GM23338 (cell line): Measurements from ENCODE around the gene PTPRF. TPM values are rescaled to one million over a fixed set of nuclear protein-coding genes. Genes with fewer than 3 reads are reported as not detected.

Source experiments
- ATAC-seq: fragments of 200-7000 bp; cut with Tn5 transposase; 3 replicates; pipeline ENCODE4 v1.9.1; 2020
- DNase-seq: peaks from one replicate; pipeline ENCODE4 v3.0.0-alpha.2; 2015; ENCODE audit warnings: low spot score
- H2AFZ ChIP-seq: fragments of 200-600 bp; sonication (generic); 2 replicates; pipeline ENCODE4 v1.8.0; 2016; ENCODE audit warnings: antibody characterized with exemption, mild to moderate bottlenecking, moderate library complexity
- H3F3A ChIP-seq: fragments of 200-600 bp; sonication (generic); replicated peaks from 2 replicates; pipeline ENCODE4 v1.8.0; 2017; ENCODE audit warnings: antibody characterized with exemption, mixed run types, low read depth
- H3K27ac ChIP-seq: fragments of 200-600 bp; sonication (generic); 2 replicates; pipeline ENCODE4 v1.6.1; 2016; ENCODE audit warnings: low read depth
- H3K27me3 ChIP-seq: fragments of 200-600 bp; sonication (generic); 2 replicates; pipeline ENCODE4 v1.8.0; 2016; ENCODE audit warnings: mild to moderate bottlenecking, mixed run types, moderate library complexity; ENCODE audit not compliant: insufficient read depth
- H3K36me3 ChIP-seq: fragments of 200-600 bp; sonication (generic); 2 replicates; pipeline ENCODE4 v1.8.0; 2016; ENCODE audit warnings: mild to moderate bottlenecking; ENCODE audit not compliant: insufficient read depth
- H3K4me1 ChIP-seq: fragments of 200-600 bp; sonication (generic); 2 replicates; pipeline ENCODE4 v1.8.0; 2016; ENCODE audit warnings: mild to moderate bottlenecking, moderate library complexity; ENCODE audit not compliant: insufficient read depth
- H3K4me2 ChIP-seq: fragments of 200-600 bp; sonication (generic); 2 replicates; pipeline ENCODE4 v1.7.1; 2017; ENCODE audit warnings: mixed run types
- H3K4me3 ChIP-seq: fragments of 200-600 bp; sonication (generic); 2 replicates; pipeline ENCODE4 v1.6.1; 2016; ENCODE audit warnings: mixed run types
- H3K79me2 ChIP-seq: fragments of 200-600 bp; sonication (generic); replicated peaks from 2 replicates; pipeline ENCODE4 v1.8.0; 2017; ENCODE audit warnings: mild to moderate bottlenecking; ENCODE audit not compliant: insufficient read depth
- H3K9me2 ChIP-seq: fragments of 200-600 bp; sonication (generic); 2 replicates; pipeline ENCODE4 v1.8.0; 2017; ENCODE audit not compliant: insufficient read depth
- H4K20me1 ChIP-seq: fragments of 200-600 bp; sonication (generic); replicated peaks from 2 replicates; pipeline ENCODE4 v1.8.0; 2017; ENCODE audit warnings: mild to moderate bottlenecking; ENCODE audit not compliant: insufficient read depth
- H3K27ac Mint-ChIP-seq: 2 replicates; pipeline ENCODE4 v1.8.0; 2020; ENCODE audit warnings: inconsistent platforms, mild to moderate bottlenecking, moderate library complexity, mixed read lengths
- H3K27me3 Mint-ChIP-seq: 3 replicates; pipeline ENCODE4 v1.8.0; 2022; ENCODE audit warnings: low read depth, mild to moderate bottlenecking, moderate library complexity, mixed read lengths, inconsistent platforms; ENCODE audit not compliant: insufficient read depth, poor library complexity
- H3K36me3 Mint-ChIP-seq: 3 replicates; pipeline ENCODE4 v1.8.0; 2021; ENCODE audit warnings: low read depth, mild to moderate bottlenecking, inconsistent platforms, moderate library complexity, mixed read lengths
- H3K4me1 Mint-ChIP-seq: 3 replicates; pipeline ENCODE4 v1.8.0; 2020; ENCODE audit warnings: mild to moderate bottlenecking, inconsistent platforms, mixed read lengths
- H3K4me3 Mint-ChIP-seq: 3 replicates; pipeline ENCODE4 v1.8.0; 2021; ENCODE audit warnings: moderate library complexity, mild to moderate bottlenecking, inconsistent platforms, mixed read lengths
- H3K9me3 Mint-ChIP-seq: 3 replicates; pipeline ENCODE4 v1.8.0; 2020; ENCODE audit warnings: moderate library complexity, mild to moderate bottlenecking, inconsistent platforms, mixed read lengths
- CREB1 ChIP-seq: fragments of 250-450 bp; sonication (Bioruptor Pico); IDR thresholded peaks from 2 replicates; pipeline ENCODE4 v1.5.0; 2020; ENCODE audit warnings: low read depth, mild to moderate bottlenecking, moderate library complexity
- CTCF ChIP-seq, 2 experiments: fragments of 200-600 bp in 1 of 2; sonication (generic) in 1 of 2; conservative IDR thresholded peaks; 2 replicates each; pipeline versions ENCODE4 v1.5.1 to v1.6.1; 2016 to 2017; ENCODE audit warnings: antibody characterized with exemption in 2 of 2, low read depth in 2 of 2, mild to moderate bottlenecking in 2 of 2, moderate library complexity in 1 of 2
- EZH2 ChIP-seq: fragments of 200-600 bp; sonication (generic); IDR thresholded peaks from one replicate; pipeline ENCODE4 v1.8.0; 2017; ENCODE audit warnings: antibody characterized with exemption, mild to moderate bottlenecking, low read depth; ENCODE audit not compliant: unreplicated experiment
- EZH2phosphoT487 ChIP-seq: fragments of 200-600 bp; sonication (generic); IDR thresholded peaks from one replicate; pipeline ENCODE4 v1.8.1; 2018; ENCODE audit warnings: antibody characterized with exemption; ENCODE audit not compliant: unreplicated experiment
- NANOG ChIP-seq: IDR thresholded peaks from 2 replicates; pipeline ENCODE4 v1.6.1; 2016; ENCODE audit warnings: antibody characterized with exemption, borderline replicate concordance
- POLR2AphosphoS5 ChIP-seq: IDR thresholded peaks from 2 replicates; pipeline ENCODE4 v1.6.1; 2016; ENCODE audit warnings: antibody characterized with exemption, low read depth
- ZNF114 ChIP-seq: fragments of 250-450 bp; sonication (Bioruptor Pico); IDR thresholded peaks from 2 replicates; pipeline ENCODE4 v1.5.0; 2020; ENCODE audit warnings: mild to moderate bottlenecking, moderate library complexity
- ZNF331 ChIP-seq: fragments of 250-450 bp; sonication (Bioruptor Pico); IDR thresholded peaks from 2 replicates; pipeline ENCODE4 v1.5.0; 2020; ENCODE audit warnings: low read depth, mild to moderate bottlenecking, moderate library complexity
- ZNF462 ChIP-seq: fragments of 250-450 bp; sonication (Bioruptor Pico); IDR thresholded peaks from 2 replicates; pipeline ENCODE4 v1.5.0; 2020; ENCODE audit warnings: mild to moderate bottlenecking, moderate library complexity
- polyA plus RNA-seq: library from polyadenylated mRNA; unstranded; fragments of >200 nt; fragmentation: Nextera tagmentation; extraction: Ambion mirVana; gene quantifications from 2 replicates; pipeline ENCODE4 v1.2.1, GENCODE V29; 2016
- total RNA-seq: library from RNA; depleted of rRNA; stranded (reverse); fragments of >200 nt; shearing (Covaris generic); gene quantifications from 2 replicates; pipeline ENCODE4 v1.2.3, GENCODE V29; 2014

The PTPRF gene
- total and polyA plus RNA-seq, 2 experiments from 2014 or later = 52.4 to 173 TPM

- no peak for TF ChIP-seq NANOG
- TF ChIP-seq ZNF331 = no peak
- no peak for TF ChIP-seq ZNF462
- no peak for TF ChIP-seq POLR2AphosphoS5
- no peak for TF ChIP-seq EZH2phosphoT487
- no peak for TF ChIP-seq EZH2
- no peak for TF ChIP-seq CREB1 (CRISPR knock-in tag)
- TF ChIP-seq CTCF (conservative IDR thresholded peaks at IDR 0.05; ENCODE audit: low read depth in 2 of 2) = no peak
- TF ChIP-seq ZNF114 = no peak
- Histone ChIP-seq H3F3A (0 out of 2 replicates have a peak, but pooled peaks cover 5% of the 10 kb centered on the region), H3K27ac (no peak overlapping the region), H3K9me2 (no peaks in the 10 kb centered on the region), H3K4me1 (peaks cover under 1% of the 10 kb centered on the region), H3K4me2 (no peak overlapping the region), H3K27me3 (no peaks in the 10 kb centered on the region), H3K36me3 (no peaks in the 10 kb centered on the region), H2AFZ (no peak overlapping the region), H4K20me1 (peaks cover 4% of the 10 kb centered on the region; the same call in 1 of the 2 replicates), H3K4me3 (no peak overlapping the region), H3K79me2 (0 out of 2 replicates have a peak, but pooled peaks cover 3% of the 10 kb centered on the region)
- peaks cover 18% of the 10 kb centered on the region for H3K4me1 Mint-ChIP-seq
- H3K36me3 Mint-ChIP-seq = peaks cover 44% of the 10 kb centered on the region
- DNase-seq = no peak
- no peak overlapping the region for H3K27ac Mint-ChIP-seq
- H3K4me3 Mint-ChIP-seq = no peak overlapping the region
- H3K27me3 Mint-ChIP-seq = peaks cover 17% of the 10 kb centered on the region
- H3K9me3 Mint-ChIP-seq = no peaks in the 10 kb centered on the region
- no peak for ATAC-seq
These were observed 39.6 kb downstream of the PTPRF start for GRCh38 chr1:43570277-43570676.
